H1 (cell line): ENCODE results near the gene ASPHD2. TPM values are rescaled to one million over a fixed set of nuclear protein-coding genes. Genes with fewer than 3 reads are reported as not detected.

Experiments used
- CTCF ChIA-PET: fragments of 300-600 bp; sonication (Branson Sonifier 250); formaldehyde crosslinking; loops from one replicate; lab custom pipeline; 2021; ENCODE audit not compliant: partially characterized antibody; lab: Charles Lee
- POLR2A ChIA-PET: fragments of 300-600 bp; sonication (Branson Sonifier 250); formaldehyde crosslinking; loops from one replicate; lab custom pipeline; 2021; ENCODE audit warnings: inconsistent platforms; ENCODE audit not compliant: partially characterized antibody; lab: Charles Lee
- DNase-seq, 2 experiments: peaks; one replicate each; pipeline versions ENCODE4 v3.0.0 to v3.0.0-alpha.2; 2010 to 2022; ENCODE audit warnings: low spot score in 2 of 2, low read depth in 1 of 2, mixed read lengths in 1 of 2
- FAIRE-seq: peaks from 2 replicates; lab custom pipeline; 2011; peaks lifted over from hg19 to GRCh38; lab: Jason Lieb, UNC
- H2AFZ ChIP-seq: 2 replicates; pipeline ENCODE4 v1.8.1; 2012; ENCODE audit warnings: low read length, inconsistent platforms
- H2AK5ac ChIP-seq: 2 replicates; pipeline ENCODE4 v1.6.1; 2013; ENCODE audit warnings: low read depth, low read length
- H2BK120ac ChIP-seq: replicated peaks from 2 replicates; pipeline ENCODE3; 2013; ENCODE audit warnings: low read depth, low read length, inconsistent platforms
- H2BK12ac ChIP-seq: 2 replicates; pipeline ENCODE4 v1.6.1; 2013; ENCODE audit warnings: low read depth, low read length
- H2BK15ac ChIP-seq: 2 replicates; pipeline ENCODE4 v1.6.1; 2013; ENCODE audit warnings: low read length
- H2BK20ac ChIP-seq: 2 replicates; pipeline ENCODE4 v1.6.1; 2013; ENCODE audit warnings: low read length
- H2BK5ac ChIP-seq: 2 replicates; pipeline ENCODE4 v1.6.1; 2013; ENCODE audit warnings: low read depth, low read length
- H3K14ac ChIP-seq: 2 replicates; pipeline ENCODE4 v1.6.1; 2013; ENCODE audit warnings: inconsistent platforms; ENCODE audit not compliant: insufficient read length
- H3K18ac ChIP-seq: 2 replicates; pipeline ENCODE4 v1.6.1; 2013; ENCODE audit warnings: low read length; ENCODE audit errors: extremely low read depth
- H3K23ac ChIP-seq: 2 replicates; pipeline ENCODE4 v1.6.1; 2013; ENCODE audit warnings: inconsistent platforms; ENCODE audit not compliant: insufficient read length
- H3K23me2 ChIP-seq: 2 replicates; pipeline ENCODE4 v1.6.1; 2013; ENCODE audit warnings: low read depth, low read length
- H3K27ac ChIP-seq: 2 replicates; pipeline ENCODE4 v1.6.1; 2011; ENCODE audit warnings: low read depth, low read length, inconsistent platforms
- H3K27me3 ChIP-seq, 4 experiments: replicated peaks in 1 of 4; 1 replicate in 1 of 4; 2 replicates in 3 of 4; pipeline versions ENCODE4 v1.6.1 to v1.8.1; 2011 to 2013; ENCODE audit warnings: low read length in 3 of 4, mild to moderate bottlenecking in 3 of 4, inconsistent platforms in 2 of 4, mixed read lengths in 2 of 4, moderate library complexity in 1 of 4; ENCODE audit not compliant: control insufficient read depth in 3 of 4, insufficient read depth in 3 of 4; ENCODE audit errors: extremely low read depth in 1 of 4
- H3K36me3 ChIP-seq, 4 experiments: 2 replicates each; pipeline versions ENCODE4 v1.6.1 to v1.8.1; 2011 to 2013; ENCODE audit warnings: mild to moderate bottlenecking in 4 of 4, low read length in 3 of 4, moderate library complexity in 2 of 4, control low read depth in 1 of 4, inconsistent platforms in 1 of 4; ENCODE audit not compliant: insufficient read depth in 4 of 4, control insufficient read depth in 2 of 4
- H3K4ac ChIP-seq: replicated peaks from 2 replicates; pipeline ENCODE3; 2013; ENCODE audit warnings: low read length, low read depth, mixed read lengths, inconsistent platforms; ENCODE audit not compliant: insufficient read length
- H3K4me1 ChIP-seq, 4 experiments: replicated peaks in 1 of 4; 1 replicate in 1 of 4; 2 replicates in 3 of 4; pipeline versions ENCODE4 v1.6.1 to v1.8.1; 2011 to 2013; ENCODE audit warnings: low read length in 3 of 4, inconsistent platforms in 2 of 4, mixed read lengths in 1 of 4; ENCODE audit not compliant: insufficient read depth in 4 of 4, control insufficient read depth in 3 of 4
- H3K4me2 ChIP-seq, 2 experiments: 2 replicates each; pipeline versions ENCODE4 v1.6.1 to v1.8.1; 2011 to 2013; ENCODE audit warnings: low read depth in 2 of 2, low read length in 2 of 2, control low read depth in 1 of 2, inconsistent platforms in 1 of 2, mild to moderate bottlenecking in 1 of 2; ENCODE audit not compliant: insufficient read depth in 1 of 2
- H3K4me3 ChIP-seq, 4 experiments: fragments of 200-600, 300-600 bp in 1 of 4; sonication (generic), shearing (Covaris generic), sonication (Bioruptor Twin) in 1 of 4; 2 replicates each; pipeline versions ENCODE4 v1.5.1 to v1.8.1; 2011 to 2016; ENCODE audit warnings: low read length in 4 of 4, low read depth in 3 of 4, control low read depth in 2 of 4, inconsistent platforms in 2 of 4, mild to moderate bottlenecking in 2 of 4, mixed read lengths in 1 of 4, moderate library complexity in 1 of 4; ENCODE audit not compliant: insufficient read depth in 2 of 4; ENCODE audit errors: extremely low read depth in 1 of 4
- H3K56ac ChIP-seq: replicated peaks from 2 replicates; pipeline ENCODE3; 2013; ENCODE audit warnings: low read depth, mild to moderate bottlenecking, mixed read lengths, low read length, inconsistent platforms; ENCODE audit not compliant: insufficient read length
- H3K79me1 ChIP-seq: 2 replicates; pipeline ENCODE4 v1.6.1; 2013; ENCODE audit warnings: low read depth, low read length, control low read depth
- H3K79me2 ChIP-seq, 2 experiments: 2 replicates each; pipeline versions ENCODE4 v1.6.1 to v1.8.1; 2012 to 2013; ENCODE audit warnings: low read length in 2 of 2, mild to moderate bottlenecking in 2 of 2, inconsistent platforms in 1 of 2; ENCODE audit not compliant: insufficient read depth in 2 of 2, control insufficient read depth in 1 of 2
- H3K9ac ChIP-seq, 4 experiments: replicated peaks in 1 of 4; 1 replicate in 1 of 4; 2 replicates in 3 of 4; pipeline versions ENCODE4 v1.6.1 to v1.8.1; 2011 to 2013; ENCODE audit warnings: low read depth in 3 of 4, low read length in 3 of 4, control low read depth in 2 of 4, mild to moderate bottlenecking in 2 of 4, moderate library complexity in 2 of 4, inconsistent platforms in 1 of 4; ENCODE audit errors: extremely low read depth in 1 of 4
- H3K9me3 ChIP-seq, 2 experiments: 2 replicates each; pipeline versions ENCODE4 v1.6.1 to v1.8.1; 2012 to 2013; ENCODE audit warnings: mild to moderate bottlenecking in 2 of 2, moderate library complexity in 2 of 2, control low read depth in 1 of 2, inconsistent platforms in 1 of 2, low read depth in 1 of 2, low read length in 1 of 2, mixed read lengths in 1 of 2; ENCODE audit not compliant: insufficient read depth in 2 of 2
- H4K20me1 ChIP-seq, 2 experiments: replicated peaks in 1 of 2; 2 replicates each; pipeline versions ENCODE3 to v1.8.1; 2011 to 2013; ENCODE audit warnings: inconsistent platforms in 2 of 2, low read length in 2 of 2, mild to moderate bottlenecking in 1 of 2; ENCODE audit not compliant: insufficient read depth in 2 of 2, control insufficient read depth in 1 of 2
- H4K5ac ChIP-seq: 2 replicates; pipeline ENCODE4 v1.6.1; 2013; ENCODE audit warnings: low read length, low read depth, mixed read lengths, inconsistent platforms; ENCODE audit not compliant: insufficient read length
- H4K8ac ChIP-seq: 2 replicates; pipeline ENCODE4 v1.8.0; 2013; ENCODE audit warnings: mild to moderate bottlenecking, moderate library complexity, low read length, inconsistent platforms; ENCODE audit not compliant: insufficient read depth; ENCODE audit errors: extremely low read depth
- H4K91ac ChIP-seq: replicated peaks from 2 replicates; pipeline ENCODE3; 2013; ENCODE audit warnings: low read length, mixed read lengths, inconsistent platforms; ENCODE audit not compliant: insufficient read length
- EP300 ChIP-seq, 2 experiments: IDR thresholded peaks; 1 replicate in 1 of 2; 2 replicates in 1 of 2; pipeline ENCODE4 v1.6.1; 2011 to 2012; ENCODE audit warnings: low read depth in 2 of 2, low read length in 2 of 2, mild to moderate bottlenecking in 2 of 2, borderline replicate concordance in 1 of 2, inconsistent platforms in 1 of 2, moderate library complexity in 1 of 2
- JUN ChIP-seq: IDR thresholded peaks from 2 replicates; pipeline ENCODE4 v1.6.1; 2011; ENCODE audit warnings: low read depth, mild to moderate bottlenecking, improper control_type of control experiment, low read length
- POU5F1 ChIP-seq: IDR thresholded peaks from 2 replicates; pipeline ENCODE4 v1.6.1; 2011; ENCODE audit warnings: low read depth, mild to moderate bottlenecking, low read length, moderate library complexity
- RAD21 ChIP-seq, 2 experiments: IDR thresholded peaks in 1 of 2; conservative IDR thresholded peaks in 1 of 2; 2 replicates each; pipeline ENCODE4 v1.6.1; 2011; ENCODE audit warnings: low read depth in 2 of 2, low read length in 2 of 2, improper control_type of control experiment in 1 of 2, inconsistent platforms in 1 of 2, mild to moderate bottlenecking in 1 of 2, moderate library complexity in 1 of 2
- RBBP5 ChIP-seq: IDR thresholded peaks from 2 replicates; pipeline ENCODE4 v1.7.1; 2012; ENCODE audit warnings: low read depth, mild to moderate bottlenecking, inconsistent platforms, low read length, moderate library complexity, borderline replicate concordance
- RXRA ChIP-seq: IDR thresholded peaks from 2 replicates; pipeline ENCODE4 v1.6.1; 2011; ENCODE audit warnings: low read depth, mild to moderate bottlenecking, low read length, moderate library complexity; ENCODE audit not compliant: insufficient read depth
- TAF1 ChIP-seq: IDR thresholded peaks from 2 replicates; pipeline ENCODE4 v1.6.1; 2011; ENCODE audit warnings: mild to moderate bottlenecking, low read depth, low read length
- ZNF274 ChIP-seq: IDR thresholded peaks from 2 replicates; pipeline ENCODE4 v1.7.0; 2012; ENCODE audit warnings: low read length, borderline replicate concordance; ENCODE audit errors: extremely low read depth
- WGBS, 2 experiments: shearing (Covaris generic) in 1 of 2; methylation state at CpG; one replicate each; pipeline versions ENCODE4 v1.1.6 to v1.1.7; 2013 to 2015; ENCODE audit warnings: low lambda C conversion rate in 2 of 2, mixed read lengths in 2 of 2, inconsistent platforms in 1 of 2, low coverage in 1 of 2, missing lambda C conversion rate in 1 of 2; ENCODE audit not compliant: insufficient replicate concordance in 2 of 2, insufficient coverage in 1 of 2, insufficient read length in 1 of 2; ENCODE audit errors: extremely low coverage in 1 of 2, missing lambda C conversion rate in 1 of 2; 5-methylcytosine and 5-hydroxymethylcytosine counted together
- polyA plus RNA-seq, 7 experiments: library from polyadenylated mRNA; depleted of rRNA in 3 of 7; stranded (reverse) in 5 of 7; unstranded in 2 of 7; fragments of >200 nt in 5 of 7; fragments of 200-250 nt in 2 of 7; gene quantifications; 1 replicate in 5 of 7; 2 replicates in 1 of 7; 4 replicates in 1 of 7; pipeline versions ENCODE4 v1.2.1 to v1.2.3, GENCODE V29; 2011 to 2013; ENCODE audit warnings: missing spikeins in 2 of 7, mixed read lengths in 2 of 7
- total RNA-seq: library from RNA; stranded (reverse); fragmentation: NEBNext Ultra II Directional; extraction: Animal tissue kit (Norgen Biotek cat#: 25700); gene quantifications from 2 replicates; pipeline ENCODE4 v1.2.1, GENCODE V29; 2021
- TF ChIP-seq, protein P1 (sequence below), 3 experiments: IDR thresholded peaks; 1 replicate in 2 of 3; 2 replicates in 1 of 3; pipeline versions ENCODE4 v1.5.1 to v1.6.1; 2011; ENCODE audit warnings: low read length in 3 of 3, mild to moderate bottlenecking in 3 of 3, inconsistent platforms in 2 of 3, low read depth in 1 of 3, moderate library complexity in 1 of 3; ENCODE audit not compliant: insufficient read depth in 1 of 3; ENCODE audit errors: control extremely low read depth in 1 of 3

ASPHD2 gene
- total and polyA plus RNA-seq, 2 of the 8 experiments (the other 6 are each of a cell fraction or from before 2014, with no cell fraction given): 7.2 to 11.0 TPM

DNA sequence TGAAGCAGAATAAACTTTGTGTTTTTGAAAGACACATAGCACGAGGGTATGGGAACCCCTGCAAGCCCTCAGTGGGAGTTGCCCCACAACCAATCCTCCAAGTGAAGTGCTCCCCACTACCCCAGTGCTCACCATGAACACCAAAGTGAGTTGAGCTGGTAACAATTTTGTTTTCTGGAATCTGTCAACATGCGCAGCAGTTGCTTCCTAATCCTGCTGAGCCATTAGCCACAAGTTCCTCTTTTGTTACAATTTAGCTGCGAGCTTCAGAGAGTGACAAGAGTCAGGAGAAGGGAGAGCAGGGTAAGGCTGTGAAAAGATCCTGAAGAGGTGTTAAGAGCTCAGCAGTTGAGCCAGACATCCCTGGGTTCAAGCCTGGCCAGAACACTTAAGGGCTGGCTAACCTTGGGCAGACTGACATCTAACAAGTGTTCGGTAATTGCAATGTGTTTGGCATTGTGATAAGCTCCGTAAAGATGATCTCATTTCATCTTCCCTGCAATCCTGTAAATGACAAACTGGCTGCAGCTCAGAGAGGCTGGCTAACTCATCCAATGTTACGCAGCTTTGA is 24.1 kb upstream of the ASPHD2 start:
- WGBS, 2 experiments: 78% methylated on average over 6 of the region's 6 CpGs; no CpG with 5 or more reads in 1 of the 2 experiments
- Histone ChIP-seq H3K4me1 (no peaks in the 10 kb centered on the region; a peak in 2 of 7 replicates), H3K36me3 (no peaks in the 10 kb centered on the region), H3K18ac (no peak overlapping the region), H3K79me1 (no peaks in the 10 kb centered on the region), H3K56ac (no peak overlapping the region), H3K14ac (no peak overlapping the region), H4K5ac (no peak overlapping the region), H3K4me3 (no peak overlapping the region), H4K20me1 (no peaks in the 10 kb centered on the region), H2AK5ac (no peak overlapping the region), H3K23ac (no peak overlapping the region), H3K4ac (no peak overlapping the region), H2BK5ac (no peak overlapping the region), H3K23me2 (no peaks in the 10 kb centered on the region), H3K9ac (no peak overlapping the region), H4K8ac (no peak overlapping the region), H4K91ac (no peak overlapping the region), H3K79me2 (no peaks in the 10 kb centered on the region), H3K9me3 (peaks cover 0 to 4% of the 10 kb centered on the region in 2 experiments; a peak in 1 of 4 replicates), H3K27ac (no peak overlapping the region), H2BK12ac (no peak overlapping the region), H2BK120ac (no peak overlapping the region), H3K4me2 (no peak overlapping the region), H2AFZ (no peak overlapping the region), H2BK20ac (no peak overlapping the region), H3K27me3 (peaks cover 0 to 2% (median 0%) of the 10 kb centered on the region in 4 experiments; a peak in 1 of 7 replicates), H2BK15ac (no peak overlapping the region)
- CTCF ChIA-PET: interaction anchor here (0.8 to 1.8 kb wide), 9 partner anchors 9 to 55 kb away, joined by 3 to 10 read pairs (median 4); no protein-coding TSS in a partner anchor
- FAIRE-seq (no peak), DNase-seq (no peak)
- POLR2A ChIA-PET: interaction anchor here (0.9 to 2.3 kb wide), 4 partner anchors 11 to 279 kb away, joined by 3 to 9 read pairs (median 4); no protein-coding TSS in a partner anchor
- TF ChIP-seq JUN (no peak), TAF1 (no peak), RXRA (no peak), RBBP5 (no peak), RAD21 (IDR thresholded peaks at IDR 0.05 in 1 of 2, conservative IDR thresholded peaks at IDR 0.05 in 1 of 2; ENCODE audit: low read depth in 2 of 2, low read length in 2 of 2) (no peak), ZNF274 (no peak), POU5F1 (no peak), EP300 (IDR thresholded peaks at IDR 0.05; ENCODE audit: borderline replicate concordance in 1 of 2, low read depth in 2 of 2, low read length in 2 of 2) (no peak)
- TF ChIP-seq, protein P1, sequence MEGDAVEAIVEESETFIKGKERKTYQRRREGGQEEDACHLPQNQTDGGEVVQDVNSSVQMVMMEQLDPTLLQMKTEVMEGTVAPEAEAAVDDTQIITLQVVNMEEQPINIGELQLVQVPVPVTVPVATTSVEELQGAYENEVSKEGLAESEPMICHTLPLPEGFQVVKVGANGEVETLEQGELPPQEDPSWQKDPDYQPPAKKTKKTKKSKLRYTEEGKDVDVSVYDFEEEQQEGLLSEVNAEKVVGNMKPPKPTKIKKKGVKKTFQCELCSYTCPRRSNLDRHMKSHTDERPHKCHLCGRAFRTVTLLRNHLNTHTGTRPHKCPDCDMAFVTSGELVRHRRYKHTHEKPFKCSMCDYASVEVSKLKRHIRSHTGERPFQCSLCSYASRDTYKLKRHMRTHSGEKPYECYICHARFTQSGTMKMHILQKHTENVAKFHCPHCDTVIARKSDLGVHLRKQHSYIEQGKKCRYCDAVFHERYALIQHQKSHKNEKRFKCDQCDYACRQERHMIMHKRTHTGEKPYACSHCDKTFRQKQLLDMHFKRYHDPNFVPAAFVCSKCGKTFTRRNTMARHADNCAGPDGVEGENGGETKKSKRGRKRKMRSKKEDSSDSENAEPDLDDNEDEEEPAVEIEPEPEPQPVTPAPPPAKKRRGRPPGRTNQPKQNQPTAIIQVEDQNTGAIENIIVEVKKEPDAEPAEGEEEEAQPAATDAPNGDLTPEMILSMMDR (IDR thresholded peaks at IDR 0.05; ENCODE audit: control extremely low read depth in 1 of 3, insufficient read depth in 1 of 3, low read depth in 1 of 3, low read length in 3 of 3): no peak
